GM21576 (cell line): Measurements from ENCODE around the gene WWOX.

ENCODE experiments used
- ATAC-seq: cut with Tn5 transposase; IDR thresholded peaks from one replicate; pipeline ENCODE4 v1.9.1; 2021; ENCODE audit warnings: mild to moderate bottlenecking, moderate library complexity; ENCODE audit not compliant: unreplicated experiment

Gene WWOX

DNA sequence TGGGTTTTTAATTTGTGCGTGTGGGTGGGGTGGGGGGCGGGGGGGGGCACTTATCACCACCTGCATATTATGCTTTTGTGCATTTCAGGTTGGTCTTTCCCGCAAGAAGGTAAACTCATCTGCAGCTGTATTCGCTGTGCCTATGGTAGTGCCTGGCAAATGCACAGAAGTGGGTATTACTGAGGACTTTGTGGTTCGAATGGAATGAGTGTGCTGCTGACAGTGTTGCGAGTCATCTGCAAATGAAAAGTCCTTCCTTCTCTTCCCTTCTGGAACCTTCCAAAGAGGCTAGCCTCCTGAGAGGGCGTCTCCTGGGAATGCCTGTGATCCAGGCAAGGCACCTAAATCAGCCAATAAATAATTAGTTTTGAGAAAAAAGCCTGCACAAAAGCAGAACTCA, 968.1 kb downstream of the WWOX start:
- no peak for ATAC-seq

- ATAC-seq: no peak
Measured at GRCh38 chr16:79069121-79069520, 969.7 kb downstream of the WWOX start.

DNA sequence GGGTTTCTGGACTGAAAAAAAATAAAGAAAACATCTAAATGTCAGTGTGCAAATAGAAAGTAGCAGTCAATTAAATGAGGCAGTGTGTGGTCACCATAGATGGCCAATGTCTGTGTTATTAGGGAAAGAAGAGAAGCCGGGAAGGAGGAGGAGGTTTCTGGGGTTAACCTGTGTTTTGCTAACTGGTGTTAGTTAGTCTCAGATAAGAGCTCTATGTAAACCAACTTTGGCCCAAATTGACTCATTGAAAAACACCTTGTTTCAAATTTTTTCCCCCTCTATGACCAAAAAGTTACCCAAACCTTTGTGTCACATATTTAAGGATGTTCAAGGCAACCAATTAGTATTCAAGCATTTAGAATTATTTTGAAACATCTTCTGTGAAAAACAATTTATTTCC, 970.2 kb downstream of the WWOX start:
- no peak for ATAC-seq

- no peak for ATAC-seq
Measured at GRCh38 chr16:79071424-79071823, 972.0 kb downstream of the WWOX start.

DNA sequence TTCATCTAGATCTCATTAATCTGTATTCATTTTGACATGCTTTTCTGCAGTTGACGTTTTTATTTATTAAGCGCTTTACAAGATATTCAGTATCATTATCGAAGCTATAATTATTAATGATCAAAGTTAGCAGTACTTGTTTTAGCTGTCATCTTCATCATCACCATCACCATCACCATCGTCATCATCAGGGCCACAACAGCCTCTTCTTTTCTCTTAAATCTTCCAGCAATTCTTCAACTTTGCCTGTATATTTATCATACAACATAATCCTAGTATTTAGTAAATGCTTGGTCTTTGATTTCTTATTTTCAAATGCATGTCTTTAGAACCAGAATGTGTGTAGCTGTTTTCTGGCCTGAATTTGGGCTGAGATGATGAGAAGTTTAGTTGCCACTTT, 973.1 kb downstream of the WWOX start:
- ATAC-seq: no peak

DNA sequence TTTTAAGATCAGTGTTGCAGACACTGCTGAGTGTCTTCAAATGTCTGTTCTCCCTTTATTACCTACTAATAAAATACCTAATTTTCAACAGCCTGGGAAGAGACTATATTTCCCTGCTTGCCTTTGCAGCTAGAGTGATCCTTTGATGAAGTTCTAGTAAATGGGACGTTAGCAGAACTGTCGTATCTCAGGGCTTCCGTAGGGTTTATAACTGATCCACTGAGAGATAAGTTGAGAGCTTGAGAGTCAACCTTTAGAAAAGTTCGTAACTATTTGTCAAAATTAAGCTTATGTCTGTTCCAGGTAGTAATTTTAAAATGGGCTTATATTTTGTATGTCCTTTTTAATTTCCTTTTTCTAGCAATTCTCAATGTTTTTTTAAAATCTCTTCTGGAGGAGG, 974.1 kb downstream of the WWOX start:
- no peak for ATAC-seq

- ATAC-seq: no peak
Measured at GRCh38 chr16:79074541-79074940, 975.1 kb downstream of the WWOX start.

DNA sequence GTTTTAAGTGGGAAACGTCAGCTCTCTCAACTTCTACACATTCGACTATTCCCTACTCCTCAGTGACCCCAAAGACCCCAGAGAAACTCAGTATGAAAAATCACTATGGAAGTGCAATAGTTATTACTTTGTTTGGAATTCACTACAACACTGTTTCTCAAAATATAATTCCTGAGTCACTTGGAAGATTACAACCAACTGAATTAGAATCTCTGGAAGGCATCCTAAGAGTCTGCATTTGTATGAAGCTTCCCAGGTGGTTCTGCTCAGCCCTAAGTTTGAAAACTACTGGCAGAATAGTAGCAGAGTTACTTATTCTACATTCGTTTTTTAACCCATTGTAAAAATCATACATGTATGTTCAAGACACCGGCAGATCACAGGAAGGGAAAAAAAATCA, 975.5 kb downstream of the WWOX start:
- ATAC-seq: no peak

- ATAC-seq: no peak
Measured at GRCh38 chr16:79076047-79076767, 976.8 kb downstream of the WWOX start.

- no peak for ATAC-seq
Measured at GRCh38 chr16:79077346-79077745, 977.9 kb downstream of the WWOX start.

DNA sequence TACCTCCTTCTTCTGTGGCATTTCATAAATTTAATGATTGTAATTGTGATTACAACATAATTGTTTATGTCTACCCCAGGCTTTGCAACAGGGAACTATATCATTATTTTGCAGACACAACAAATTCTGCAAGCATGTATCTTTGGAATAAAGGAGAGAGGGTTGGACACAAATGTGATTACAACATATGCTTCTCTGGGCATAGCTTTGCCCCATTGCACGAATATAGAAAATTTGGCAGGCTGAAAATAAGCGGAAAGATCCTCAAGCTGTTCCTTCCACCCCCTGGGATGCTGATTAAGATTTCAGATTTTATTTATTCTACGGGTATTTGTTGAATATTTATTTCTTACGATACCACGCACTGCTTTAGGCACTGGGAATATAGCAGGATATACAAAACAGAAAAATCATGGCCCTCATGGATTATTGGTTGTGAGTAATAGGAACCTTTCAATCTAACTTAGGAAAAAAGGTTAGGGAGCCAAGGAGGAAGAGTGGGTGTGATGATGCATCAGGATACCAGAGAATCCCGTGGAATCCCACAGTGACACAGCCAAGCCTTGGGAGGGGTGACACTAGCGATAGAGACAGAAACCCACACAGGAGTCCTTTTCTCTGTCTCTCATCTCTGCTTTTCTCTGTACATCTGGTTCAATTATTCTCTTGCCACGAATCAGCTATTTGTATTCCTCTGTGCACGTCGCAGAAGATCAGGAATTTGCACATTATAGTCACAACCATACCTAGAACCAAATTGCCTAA, 980.4 kb downstream of the WWOX start:
- ATAC-seq: no peak

- no peak for ATAC-seq
Measured at GRCh38 chr16:79081297-79082066, 982.0 kb downstream of the WWOX start.

- ATAC-seq: no peak
Measured at GRCh38 chr16:79082970-79083369, 983.5 kb downstream of the WWOX start.

- no peak for ATAC-seq
Measured at GRCh38 chr16:79083508-79084299, 984.2 kb downstream of the WWOX start.

GRCh38 chr16:79088971-79089370, 989.5 kb downstream of the WWOX start:
- no peak for ATAC-seq

DNA sequence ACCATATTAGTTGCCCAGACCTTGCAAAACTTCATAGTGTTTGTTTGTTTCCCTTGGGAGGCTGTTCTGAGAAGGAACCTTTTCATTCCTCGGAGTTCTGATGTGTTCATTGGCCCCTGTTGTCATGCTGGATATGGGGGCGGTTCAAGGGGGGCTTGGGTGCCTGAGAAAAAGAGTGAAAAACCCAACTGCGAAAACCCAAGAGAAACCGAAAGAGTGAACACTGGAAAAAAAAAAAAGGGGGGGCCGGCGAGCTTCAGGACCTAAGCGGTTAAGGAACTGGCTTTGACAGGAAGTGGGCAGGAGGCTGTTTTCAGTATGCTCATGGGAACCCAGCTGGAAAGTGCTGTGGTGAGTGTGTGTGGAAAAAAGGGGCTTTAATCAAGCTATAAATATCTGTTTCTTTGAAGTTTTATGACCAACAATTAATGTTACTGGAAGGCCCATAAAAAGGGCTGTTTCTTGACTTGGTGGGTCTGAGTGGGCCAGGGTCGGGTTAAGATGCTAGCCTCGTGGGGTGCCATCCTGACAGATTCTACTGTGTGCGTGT, 990.4 kb downstream of the WWOX start:
- peak; percentile 64 for ATAC-seq

- ATAC-seq: no peak
Measured at GRCh38 chr16:79090966-79091365, 991.5 kb downstream of the WWOX start.

GRCh38 chr16:79092846-79093245, 993.4 kb downstream of the WWOX start:
- no peak for ATAC-seq

DNA sequence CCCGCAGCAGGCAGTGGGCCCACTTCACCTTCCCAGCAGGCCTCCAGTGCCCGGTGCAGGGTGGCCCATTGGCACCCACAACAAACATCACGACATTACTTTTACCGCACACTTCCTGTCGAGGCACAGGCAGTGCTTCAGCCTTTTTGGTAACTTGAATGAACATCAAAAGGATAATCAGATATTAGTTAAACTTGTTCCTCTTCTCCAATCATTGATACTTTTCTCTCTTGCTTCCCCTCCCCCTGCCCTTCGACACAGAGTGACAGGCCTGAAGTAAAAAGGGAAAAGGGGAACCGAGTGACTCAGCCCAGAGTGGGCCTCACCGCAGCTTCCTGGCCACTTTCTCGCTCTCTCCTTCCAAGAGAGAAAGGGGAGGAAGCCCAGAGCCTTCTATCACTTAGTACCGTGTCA, 994.1 kb downstream of the WWOX start:
- ATAC-seq: no peak

DNA sequence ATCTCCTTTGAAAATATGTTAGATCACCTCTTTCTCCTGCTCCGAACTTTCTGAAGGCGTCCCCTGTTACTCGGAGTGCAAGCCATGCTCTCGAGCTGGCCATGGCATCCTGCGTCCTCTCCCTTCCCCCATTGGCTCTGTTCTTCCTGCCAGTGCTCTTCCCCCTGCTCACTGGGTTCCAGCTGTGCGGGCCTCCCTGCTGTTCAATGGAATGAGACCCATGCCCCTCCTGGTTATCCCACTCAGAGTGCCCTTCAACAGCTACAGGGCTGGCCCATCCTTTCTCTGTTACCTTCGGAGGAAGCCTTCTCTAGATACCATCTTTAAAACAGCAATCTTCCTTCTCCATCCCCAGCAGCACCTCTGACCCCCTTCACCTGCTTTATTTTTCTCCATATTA, 996.8 kb downstream of the WWOX start:
- no peak for ATAC-seq

DNA sequence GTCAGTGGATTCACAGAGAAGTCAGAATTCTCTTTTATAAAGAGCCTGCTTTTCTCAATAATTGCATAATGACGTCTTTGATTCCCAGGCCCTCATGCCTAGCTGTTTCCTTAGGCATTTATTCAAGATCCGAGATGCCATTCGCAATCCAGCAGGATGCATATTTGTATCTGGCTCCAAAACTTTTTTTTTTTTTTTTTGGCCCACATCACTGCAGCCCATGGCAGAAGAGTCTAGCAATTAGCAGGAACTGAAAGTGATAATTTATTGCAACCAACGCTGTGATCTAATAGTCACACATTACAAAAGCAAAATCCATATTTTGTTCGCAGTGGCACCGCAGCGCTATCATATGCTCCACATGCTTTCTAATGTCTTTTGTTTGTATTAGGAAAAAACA, 997.7 kb downstream of the WWOX start:
- ATAC-seq: no peak
